Hippocampal formation (tissue), 2 donors: Measurements from ENCODE around the gene KLF8.
"Not testable (repeated sequence)": the region's sequence is repeated elsewhere in the genome, so short reads cannot be mapped to it uniquely, and the experiment has no call there.

Source experiments
- DNase-seq, 2 donors: peaks; one replicate each; lab custom pipeline; 2025; lab: John Stamatoyannopoulos, UW

KLF8 gene

GRCh38 chrX:56232221-56233082, at the start of gene KLF8:
Gene KLF8 (plus strand): TSS chrX:56232356. CDS start chrX:56233335, 979 bp downstream.
- DNase-seq: no peak

GRCh38 chrX:56206945-56207344, 25.2 kb upstream of the KLF8 start:
- not testable (repeated sequence) for DNase-seq

- no peak for DNase-seq
Observed at GRCh38 chrX:56211701-56212100, 20.5 kb upstream of the KLF8 start.

GRCh38 chrX:56216332-56216731, 15.8 kb upstream of the KLF8 start:
- DNase-seq: no peak

- DNase-seq: no peak
Observed at GRCh38 chrX:56219700-56220099, 12.5 kb upstream of the KLF8 start.

- DNase-seq: no peak
Observed at GRCh38 chrX:56221101-56221500, 11.1 kb upstream of the KLF8 start.

GRCh38 chrX:56222473-56223000, 9.6 kb upstream of the KLF8 start:
- DNase-seq: no peak

GRCh38 chrX:56226980-56227379, 5.2 kb upstream of the KLF8 start:
- DNase-seq: no peak

GRCh38 chrX:56228914-56229313, 3.2 kb upstream of the KLF8 start:
- no peak for DNase-seq

GRCh38 chrX:56231537-56232090, 542 bp upstream of the KLF8 start:
- DNase-seq: no peak

- no peak for DNase-seq
Observed at GRCh38 chrX:56233100-56233499, 944 bp downstream of the KLF8 start.

- DNase-seq: no peak
Observed at GRCh38 chrX:56233682-56234081, 1.5 kb downstream of the KLF8 start.

- peak in 1 of 2 donors; percentile 53 for DNase-seq
Observed at GRCh38 chrX:56248492-56248891, 16.3 kb downstream of the KLF8 start.

GRCh38 chrX:56253832-56254703, 21.9 kb downstream of the KLF8 start:
- DNase-seq: no peak

- no peak for DNase-seq
Observed at GRCh38 chrX:56268888-56269287, 36.7 kb downstream of the KLF8 start.

GRCh38 chrX:56278692-56279091, 46.5 kb downstream of the KLF8 start:
- DNase-seq: no peak

- DNase-seq: no peak
Observed at GRCh38 chrX:56279863-56280262, 47.7 kb downstream of the KLF8 start.

GRCh38 chrX:56281789-56282188, 49.6 kb downstream of the KLF8 start:
- DNase-seq: no peak

GRCh38 chrX:56284269-56284668, 52.1 kb downstream of the KLF8 start:
- no peak for DNase-seq

GRCh38 chrX:56288608-56289007, 56.5 kb downstream of the KLF8 start:
- DNase-seq: no peak

- DNase-seq: no peak
Observed at GRCh38 chrX:56289449-56289848, 57.3 kb downstream of the KLF8 start.

GRCh38 chrX:56308726-56309125, 76.6 kb downstream of the KLF8 start:
- DNase-seq: no peak
